K562 (cell line): ENCODE results near the gene GOLGA6L26.
"Not testable (repeated sequence)": the region's sequence is repeated elsewhere in the genome, so short reads cannot be mapped to it uniquely, and the experiment has no call there.

ENCODE experiments used
- BHLHE40 ChIP-seq: IDR thresholded peaks from 2 replicates; pipeline ENCODE4 v1.6.1; 2011; ENCODE audit warnings: low read length, improper control_type of control experiment
- CBX1 ChIP-seq: sonication (generic); IDR thresholded peaks from 2 replicates; pipeline ENCODE4 v1.6.1; 2016; ENCODE audit warnings: antibody characterized with exemption, low read depth, mild to moderate bottlenecking
- CTBP1 ChIP-seq: fragments of 450-650 bp; IDR thresholded peaks from 2 replicates; pipeline ENCODE4 v1.6.1; 2016; ENCODE audit warnings: borderline replicate concordance
- EP300 ChIP-seq: IDR thresholded peaks from 2 replicates; pipeline ENCODE4 v1.6.1; 2012; ENCODE audit warnings: low read length, improper control_type of control experiment
- POLR2A ChIP-seq: fragments of 450-650 bp; conservative IDR thresholded peaks from 2 replicates; pipeline ENCODE4 v1.6.1; 2016
- RBBP5 ChIP-seq: fragments of 200-600 bp; sonication (generic); IDR thresholded peaks from 2 replicates; pipeline ENCODE4 v1.6.1; 2012; ENCODE audit warnings: borderline replicate concordance, mild to moderate bottlenecking, low read length, control low read depth, inconsistent platforms; ENCODE audit not compliant: insufficient read depth, poor library complexity, severe bottlenecking
- SIN3A ChIP-seq, 2 experiments: fragments of 150-350 bp in 1 of 2; IDR thresholded peaks; 2 replicates each; pipeline ENCODE4 v1.6.1; 2011 to 2016; ENCODE audit warnings: borderline replicate concordance in 2 of 2, low read depth in 2 of 2, low read length in 2 of 2, mild to moderate bottlenecking in 2 of 2, moderate library complexity in 2 of 2; ENCODE audit not compliant: control insufficient read depth in 1 of 2
- YY1 ChIP-seq, 3 experiments: IDR thresholded peaks; 2 replicates each; pipeline ENCODE4 v1.6.1; 2011; ENCODE audit warnings: low read length in 2 of 3, mild to moderate bottlenecking in 2 of 3, moderate library complexity in 2 of 3, borderline replicate concordance in 1 of 3, control low read depth in 1 of 3, low read depth in 1 of 3; ENCODE audit not compliant: insufficient read depth in 3 of 3, insufficient replicate concordance in 2 of 3, control insufficient read depth in 1 of 3, insufficient read length in 1 of 3; ENCODE audit errors: extremely low read depth in 1 of 3
- TF ChIP-seq, protein P1 (sequence below), 3 experiments: IDR thresholded peaks in 2 of 3; conservative IDR thresholded peaks in 1 of 3; 2 replicates each; pipeline ENCODE4 v1.5.1; 2011 to 2012; ENCODE audit warnings: low read length in 3 of 3, mild to moderate bottlenecking in 3 of 3, control low read depth in 2 of 3, improper control_type of control experiment in 1 of 3, inconsistent platforms in 1 of 3, low read depth in 1 of 3, mixed read lengths in 1 of 3, moderate library complexity in 1 of 3; ENCODE audit not compliant: insufficient read depth in 2 of 3

DNA sequence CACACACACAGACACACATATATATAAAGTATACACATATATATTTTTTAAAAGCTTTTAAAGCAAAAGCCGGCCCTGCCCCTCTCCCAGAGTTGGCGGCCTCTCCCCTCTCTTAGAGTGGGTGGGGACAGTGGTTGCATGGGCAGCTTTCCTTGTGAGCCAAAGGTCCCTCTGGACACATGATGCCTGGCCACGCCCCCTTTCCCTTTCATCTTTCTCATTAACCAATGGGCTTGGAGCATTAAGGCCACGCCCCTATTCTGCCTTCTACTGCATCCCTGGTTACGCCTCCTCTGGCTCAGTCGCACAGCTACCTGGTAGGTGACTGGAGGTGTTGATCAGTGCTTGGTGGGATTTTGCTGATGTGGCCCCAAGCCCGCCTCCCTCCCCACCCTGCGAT is 20.5 kb upstream of the GOLGA6L26 start, which contains the start of gene GOLGA8S:
- TF ChIP-seq RBBP5; EP300; SIN3A (IDR thresholded peaks at IDR 0.05; ENCODE audit: borderline replicate concordance in 2 of 2, control insufficient read depth in 1 of 2, low read depth in 2 of 2, low read length in 2 of 2); CTBP1; CBX1; BHLHE40; POLR2A; YY1 (IDR thresholded peaks at IDR 0.05; ENCODE audit: borderline replicate concordance in 1 of 3, control insufficient read depth in 1 of 3, extremely low read depth in 1 of 3, insufficient read depth in 3 of 3, insufficient read length in 1 of 3, insufficient replicate concordance in 2 of 3, low read depth in 1 of 3, low read length in 2 of 3): not testable (repeated sequence)
- TF ChIP-seq, protein P1, sequence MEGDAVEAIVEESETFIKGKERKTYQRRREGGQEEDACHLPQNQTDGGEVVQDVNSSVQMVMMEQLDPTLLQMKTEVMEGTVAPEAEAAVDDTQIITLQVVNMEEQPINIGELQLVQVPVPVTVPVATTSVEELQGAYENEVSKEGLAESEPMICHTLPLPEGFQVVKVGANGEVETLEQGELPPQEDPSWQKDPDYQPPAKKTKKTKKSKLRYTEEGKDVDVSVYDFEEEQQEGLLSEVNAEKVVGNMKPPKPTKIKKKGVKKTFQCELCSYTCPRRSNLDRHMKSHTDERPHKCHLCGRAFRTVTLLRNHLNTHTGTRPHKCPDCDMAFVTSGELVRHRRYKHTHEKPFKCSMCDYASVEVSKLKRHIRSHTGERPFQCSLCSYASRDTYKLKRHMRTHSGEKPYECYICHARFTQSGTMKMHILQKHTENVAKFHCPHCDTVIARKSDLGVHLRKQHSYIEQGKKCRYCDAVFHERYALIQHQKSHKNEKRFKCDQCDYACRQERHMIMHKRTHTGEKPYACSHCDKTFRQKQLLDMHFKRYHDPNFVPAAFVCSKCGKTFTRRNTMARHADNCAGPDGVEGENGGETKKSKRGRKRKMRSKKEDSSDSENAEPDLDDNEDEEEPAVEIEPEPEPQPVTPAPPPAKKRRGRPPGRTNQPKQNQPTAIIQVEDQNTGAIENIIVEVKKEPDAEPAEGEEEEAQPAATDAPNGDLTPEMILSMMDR (IDR thresholded peaks at IDR 0.05 in 2 of 3, conservative IDR thresholded peaks at IDR 0.05 in 1 of 3; ENCODE audit: insufficient read depth in 2 of 3, low read depth in 1 of 3, low read length in 3 of 3), result not testable (repeated sequence)
